ENCODE measurements around the gene GCN1.
"Not testable (repeated sequence)": the region's sequence is repeated elsewhere in the genome, so short reads cannot be mapped to it uniquely, and the experiment has no call there.

The GCN1 gene, protein sequence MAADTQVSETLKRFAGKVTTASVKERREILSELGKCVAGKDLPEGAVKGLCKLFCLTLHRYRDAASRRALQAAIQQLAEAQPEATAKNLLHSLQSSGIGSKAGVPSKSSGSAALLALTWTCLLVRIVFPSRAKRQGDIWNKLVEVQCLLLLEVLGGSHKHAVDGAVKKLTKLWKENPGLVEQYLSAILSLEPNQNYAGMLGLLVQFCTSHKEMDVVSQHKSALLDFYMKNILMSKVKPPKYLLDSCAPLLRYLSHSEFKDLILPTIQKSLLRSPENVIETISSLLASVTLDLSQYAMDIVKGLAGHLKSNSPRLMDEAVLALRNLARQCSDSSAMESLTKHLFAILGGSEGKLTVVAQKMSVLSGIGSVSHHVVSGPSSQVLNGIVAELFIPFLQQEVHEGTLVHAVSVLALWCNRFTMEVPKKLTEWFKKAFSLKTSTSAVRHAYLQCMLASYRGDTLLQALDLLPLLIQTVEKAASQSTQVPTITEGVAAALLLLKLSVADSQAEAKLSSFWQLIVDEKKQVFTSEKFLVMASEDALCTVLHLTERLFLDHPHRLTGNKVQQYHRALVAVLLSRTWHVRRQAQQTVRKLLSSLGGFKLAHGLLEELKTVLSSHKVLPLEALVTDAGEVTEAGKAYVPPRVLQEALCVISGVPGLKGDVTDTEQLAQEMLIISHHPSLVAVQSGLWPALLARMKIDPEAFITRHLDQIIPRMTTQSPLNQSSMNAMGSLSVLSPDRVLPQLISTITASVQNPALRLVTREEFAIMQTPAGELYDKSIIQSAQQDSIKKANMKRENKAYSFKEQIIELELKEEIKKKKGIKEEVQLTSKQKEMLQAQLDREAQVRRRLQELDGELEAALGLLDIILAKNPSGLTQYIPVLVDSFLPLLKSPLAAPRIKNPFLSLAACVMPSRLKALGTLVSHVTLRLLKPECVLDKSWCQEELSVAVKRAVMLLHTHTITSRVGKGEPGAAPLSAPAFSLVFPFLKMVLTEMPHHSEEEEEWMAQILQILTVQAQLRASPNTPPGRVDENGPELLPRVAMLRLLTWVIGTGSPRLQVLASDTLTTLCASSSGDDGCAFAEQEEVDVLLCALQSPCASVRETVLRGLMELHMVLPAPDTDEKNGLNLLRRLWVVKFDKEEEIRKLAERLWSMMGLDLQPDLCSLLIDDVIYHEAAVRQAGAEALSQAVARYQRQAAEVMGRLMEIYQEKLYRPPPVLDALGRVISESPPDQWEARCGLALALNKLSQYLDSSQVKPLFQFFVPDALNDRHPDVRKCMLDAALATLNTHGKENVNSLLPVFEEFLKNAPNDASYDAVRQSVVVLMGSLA (N-terminal part only)

DNA sequence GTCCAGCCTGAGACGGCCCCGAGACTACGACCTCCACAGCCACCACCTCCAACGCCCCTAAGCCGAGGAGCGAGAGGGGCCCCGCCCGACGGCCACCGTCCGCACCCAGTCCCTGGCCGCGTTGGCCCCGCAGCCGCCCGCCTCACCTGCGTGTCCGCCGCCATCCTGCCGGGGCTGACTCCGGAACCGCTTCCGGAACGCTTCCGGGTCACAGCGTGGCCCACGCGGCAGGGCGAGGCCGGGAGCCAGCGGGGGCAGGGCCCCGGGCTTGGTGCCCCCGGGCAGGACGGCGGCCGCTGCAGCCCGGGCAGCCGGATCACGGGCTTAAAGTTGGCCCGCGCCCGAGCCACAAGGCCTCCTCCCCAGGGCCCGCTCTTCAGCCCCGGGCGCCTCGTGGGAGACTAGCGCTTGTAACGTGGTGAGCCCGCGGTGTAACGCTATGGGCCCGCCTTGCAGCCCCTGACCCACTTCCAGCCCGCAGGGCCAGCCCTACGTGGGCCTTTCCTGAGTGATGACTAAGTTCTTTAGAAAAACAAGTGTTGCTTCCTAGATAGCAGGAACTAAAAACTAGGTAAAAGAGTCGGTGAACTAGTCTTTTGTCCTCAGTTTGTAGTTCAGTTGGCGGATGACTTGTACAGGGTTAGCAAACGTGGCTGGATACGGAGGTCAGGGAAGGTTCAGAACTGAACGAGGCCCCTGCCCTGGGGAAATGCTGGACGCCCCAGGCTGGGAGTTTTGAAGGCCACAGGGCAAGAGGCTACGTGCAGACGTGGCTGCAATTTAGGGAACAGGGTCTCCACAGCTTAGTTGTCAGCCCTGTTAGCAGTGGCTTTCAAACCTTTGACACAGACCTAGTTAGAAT, at the start of gene GCN1:
Gene GCN1, minus strand, starts transcription at position 182 of the 862 bp plus-strand sequence. Its CDS starts 18 bp downstream, at position 164.
- peak; percentile 34 to 59 for DNase-seq

GRCh38 chr12:120242971-120243699, 48.6 kb upstream of the GCN1 start:
- no peak for DNase-seq

GRCh38 chr12:120242275-120242799, 47.8 kb upstream of the GCN1 start:
- DNase-seq, result no peak

GRCh38 chr12:120241561-120242274, 47.2 kb upstream of the GCN1 start:
- DNase-seq, result no peak

DNA sequence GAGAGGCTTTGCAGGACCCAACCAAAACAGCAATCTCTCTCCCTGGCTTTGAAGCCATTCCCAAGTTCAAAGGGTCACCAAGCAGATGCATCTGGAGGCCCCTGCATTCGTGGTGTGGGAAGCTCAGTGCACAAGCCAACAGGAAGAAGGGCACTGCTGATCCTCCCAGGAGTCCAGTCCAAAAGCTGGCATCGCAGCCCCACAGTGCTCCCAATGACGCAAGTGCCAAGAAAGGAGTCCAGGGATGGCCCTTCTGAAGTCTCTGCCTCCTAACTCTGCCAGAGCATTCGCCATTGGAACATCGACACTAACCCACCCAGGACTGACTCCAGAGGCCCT, 45.9 kb upstream of the GCN1 start:
- no peak for DNase-seq

- DNase-seq, result no peak
Observed at GRCh38 chr12:120239776-120240494, 45.4 kb upstream of the GCN1 start.

DNA sequence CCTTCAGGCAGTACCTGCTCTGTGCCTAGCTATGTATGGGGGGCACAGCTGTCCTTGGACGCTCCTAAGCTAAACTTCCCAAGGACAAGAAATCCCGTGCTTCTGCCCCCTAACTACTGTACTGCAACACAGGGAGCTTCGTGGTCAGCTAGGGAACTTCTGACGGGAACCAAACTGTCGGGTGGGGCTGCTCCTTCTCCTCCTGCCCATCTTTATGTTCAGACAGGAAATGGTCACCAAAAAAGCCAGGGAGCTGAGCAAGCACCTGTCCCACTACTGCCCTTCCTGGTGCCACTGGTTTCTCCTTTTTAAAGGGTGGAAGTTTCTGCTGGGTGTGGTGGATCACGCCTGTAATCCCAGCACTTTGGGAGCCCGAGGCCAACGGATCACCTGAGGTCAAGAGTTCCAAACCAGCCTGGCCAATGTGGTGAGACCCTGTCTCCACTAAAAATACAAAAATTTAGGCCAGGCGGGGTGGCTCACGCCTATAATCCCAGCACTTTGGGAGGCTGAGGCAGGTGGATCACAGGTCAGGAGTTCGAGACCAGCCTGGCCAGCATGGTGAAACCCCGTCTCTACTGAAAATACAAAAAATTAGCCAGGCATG, 44.4 kb upstream of the GCN1 start:
- no peak for DNase-seq

DNA sequence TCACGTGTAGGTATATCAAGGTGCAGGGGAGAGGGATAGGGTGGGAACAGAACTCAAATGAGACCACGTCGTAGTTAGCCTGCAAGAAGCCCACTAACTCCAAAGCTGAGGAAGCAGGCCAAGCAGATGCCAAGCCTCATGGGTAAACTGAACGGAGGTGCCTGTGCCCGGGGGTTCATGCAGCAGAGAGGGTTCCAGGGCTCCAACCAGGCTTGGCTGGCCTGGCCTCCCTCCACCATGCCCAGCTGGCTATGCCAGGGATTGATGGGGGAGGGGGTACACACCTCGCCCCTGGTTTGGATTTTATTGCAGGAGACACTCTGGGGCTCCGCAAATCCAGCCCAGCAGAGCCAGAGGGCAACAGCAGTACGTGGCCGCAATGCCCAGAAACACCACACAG, 43.7 kb upstream of the GCN1 start:
- no peak for DNase-seq

GRCh38 chr12:120237360-120238171, 43.1 kb upstream of the GCN1 start:
- DNase-seq, result peak; percentile 10 to 72

DNA sequence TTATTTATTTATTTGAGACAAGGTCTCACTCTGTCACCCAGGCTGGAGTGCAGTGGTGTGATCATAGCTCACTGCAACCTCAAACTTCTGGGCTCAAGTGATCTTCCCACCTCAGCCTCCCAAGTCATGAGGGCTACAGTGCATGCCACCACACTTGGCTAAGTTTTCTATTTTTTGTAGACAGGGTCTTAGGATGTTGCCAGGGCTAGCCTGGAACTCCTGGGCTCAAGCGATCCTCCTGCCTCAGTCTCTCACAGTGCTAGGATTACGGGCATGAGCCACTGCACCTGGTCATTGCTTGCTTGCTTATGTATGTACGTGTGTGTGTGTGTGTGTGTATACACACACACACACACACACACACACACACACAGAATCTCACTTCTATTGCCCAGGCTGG, 42.3 kb upstream of the GCN1 start:
- DNase-seq, result not testable (repeated sequence)

DNA sequence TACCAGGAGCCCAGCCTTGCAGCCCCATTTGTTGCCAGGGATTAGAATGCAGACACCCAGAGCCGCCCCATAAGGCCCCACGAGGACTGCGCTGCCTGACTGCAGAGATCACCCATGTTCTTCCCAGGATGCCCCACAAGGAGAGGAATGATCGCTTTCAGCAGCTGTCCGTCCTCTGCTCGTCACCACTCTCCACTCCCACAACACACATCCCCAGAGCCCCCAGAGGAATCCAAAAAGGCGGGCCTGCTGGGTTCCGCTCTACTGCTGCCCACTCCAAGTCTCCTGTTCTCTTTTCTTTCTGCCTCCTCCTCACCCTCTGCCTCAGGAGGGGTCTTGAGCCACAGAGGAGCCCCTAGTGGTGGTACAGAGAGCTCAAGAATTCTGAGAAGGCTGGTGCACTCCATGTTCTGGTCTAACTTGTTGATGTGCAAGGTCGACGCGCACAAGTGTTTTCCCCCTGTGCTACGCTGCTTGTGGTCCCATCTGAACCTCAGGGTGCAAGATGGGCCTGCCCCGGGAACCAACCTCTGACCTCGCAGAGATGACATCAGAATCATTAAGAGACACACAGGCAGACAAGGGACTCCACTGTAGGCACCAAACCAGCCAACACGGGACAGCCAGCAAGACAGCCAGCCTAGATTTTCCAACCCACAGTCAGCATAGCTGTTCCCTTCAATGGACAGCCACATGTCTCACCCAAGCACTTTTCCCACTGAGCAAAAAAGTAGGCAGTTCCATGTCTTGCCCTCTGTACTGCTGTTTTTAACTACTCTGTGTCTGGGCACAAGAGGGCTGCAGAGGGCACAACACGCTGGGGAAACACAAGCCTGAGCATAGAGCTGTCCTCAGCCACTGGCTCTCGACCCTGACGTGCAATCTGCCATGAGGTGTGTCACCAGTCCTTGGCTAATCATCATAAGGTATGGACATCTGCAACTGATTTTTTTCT, 41.1 kb upstream of the GCN1 start:
- no peak for DNase-seq

- DNase-seq, result no peak
Observed at GRCh38 chr12:120234643-120235368, 40.3 kb upstream of the GCN1 start.

GRCh38 chr12:120231316-120232011, 36.9 kb upstream of the GCN1 start:
- peak; percentile 40 to 95 for DNase-seq

DNA sequence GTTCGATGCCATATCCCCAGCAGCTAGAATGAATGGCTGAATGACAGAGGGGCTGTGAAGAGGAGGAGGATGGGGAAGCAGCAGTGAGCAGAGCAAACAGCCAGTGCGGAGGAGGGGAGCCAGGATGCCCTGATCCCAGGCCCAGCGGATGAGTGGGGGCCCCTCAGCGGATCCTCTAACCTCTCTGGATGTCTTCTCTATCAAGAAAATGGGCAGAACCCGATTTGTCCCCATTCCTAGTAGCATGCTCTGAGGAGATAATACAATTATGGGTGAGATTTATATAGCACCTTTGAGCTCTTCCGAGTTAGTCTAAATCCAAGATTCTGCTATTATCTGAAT, 36.4 kb upstream of the GCN1 start:
- DNase-seq, result no peak

GRCh38 chr12:120230326-120230973, 35.9 kb upstream of the GCN1 start:
- DNase-seq, result no peak

Measured in bone marrow (tissue), 2 donors.